ENCODE data around the gene AHSP.
"Not testable (repeated sequence)": the region's sequence is repeated elsewhere in the genome, so short reads cannot be mapped to it uniquely, and the experiment has no call there.

GRCh38 chr16:31574159-31574558 is 46.5 kb downstream of the AHSP start:
- not testable (repeated sequence) for TF ChIP-seq CTCF (IDR thresholded peaks at IDR 0.05; ENCODE audit: low read depth, low read length); EZH2phosphoT487 (IDR thresholded peaks at IDR 0.05; ENCODE audit: low read depth)
